Fibroblast of skin of left biceps (primary cell): Measurements from ENCODE around the gene IVNS1ABP.
"Not testable (repeated sequence)": the region's sequence is repeated elsewhere in the genome, so short reads cannot be mapped to it uniquely, and the experiment has no call there.

Experiments used
- DNase-seq, 2 experiments: peaks; one replicate each; pipeline ENCODE4 v3.0.0-alpha.2; 2013; ENCODE audit warnings: low read depth in 2 of 2

IVNS1ABP gene

DNA sequence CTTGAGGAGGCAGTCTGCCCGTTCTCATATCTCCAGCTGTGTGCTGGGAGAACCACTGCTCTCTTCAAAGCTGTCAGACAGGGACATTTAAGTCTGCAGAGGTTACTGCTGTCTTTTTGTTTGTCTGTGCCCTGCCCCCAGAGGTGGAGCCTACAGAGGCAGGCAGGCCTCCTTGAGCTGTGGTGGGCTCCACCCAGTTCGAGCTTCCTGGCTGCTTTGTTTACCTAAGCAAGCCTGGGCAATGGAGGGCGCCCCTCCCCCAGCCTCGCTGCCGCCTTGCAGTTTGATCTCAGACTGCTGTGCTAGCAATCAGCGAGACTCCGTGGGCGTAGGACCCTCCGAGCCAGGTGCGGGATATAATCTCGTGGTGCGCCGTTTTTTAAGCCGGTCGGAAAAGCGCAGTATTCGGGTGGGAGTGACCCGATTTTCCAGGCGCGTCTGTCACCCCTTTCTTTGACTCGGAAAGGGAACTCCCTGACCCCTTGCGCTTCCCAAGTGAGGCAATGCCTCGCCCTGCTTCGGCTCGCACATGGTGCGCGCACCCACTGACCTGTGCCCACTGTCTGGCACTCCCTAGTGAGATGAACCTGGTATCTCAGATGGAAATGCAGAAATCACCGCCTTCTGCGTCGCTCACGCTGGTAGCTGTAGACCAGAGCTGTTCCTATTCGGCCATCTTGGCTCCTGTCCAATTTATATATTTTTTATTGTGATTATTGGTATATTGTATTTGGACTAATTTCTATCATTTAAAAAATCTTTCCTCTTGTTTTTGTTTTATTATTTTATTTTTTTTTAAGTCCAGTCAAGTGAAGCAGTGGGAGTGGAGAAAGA, 59.7 kb downstream of the IVNS1ABP start:
- DNase-seq, result not testable (repeated sequence)

DNA sequence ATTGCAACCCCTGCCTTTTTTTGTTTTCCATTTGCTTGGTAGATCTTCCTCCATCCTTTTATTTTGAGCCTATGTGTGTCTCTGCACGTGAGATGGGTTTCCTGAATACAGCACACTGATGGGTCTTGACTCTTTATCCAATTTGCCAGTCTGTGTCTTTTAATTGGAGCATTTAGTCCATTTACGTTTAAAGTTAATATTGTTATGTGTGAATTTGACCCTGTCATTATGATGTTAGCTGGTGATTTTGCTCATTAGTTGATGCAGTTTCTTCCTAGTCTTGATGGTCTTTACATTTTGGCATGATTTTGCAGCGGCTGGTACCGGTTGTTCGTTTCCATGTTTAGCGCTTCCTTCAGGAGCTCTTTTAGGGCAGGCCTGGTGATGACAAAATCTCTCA, 61.4 kb downstream of the IVNS1ABP start:
- DNase-seq, result not testable (repeated sequence)

DNA sequence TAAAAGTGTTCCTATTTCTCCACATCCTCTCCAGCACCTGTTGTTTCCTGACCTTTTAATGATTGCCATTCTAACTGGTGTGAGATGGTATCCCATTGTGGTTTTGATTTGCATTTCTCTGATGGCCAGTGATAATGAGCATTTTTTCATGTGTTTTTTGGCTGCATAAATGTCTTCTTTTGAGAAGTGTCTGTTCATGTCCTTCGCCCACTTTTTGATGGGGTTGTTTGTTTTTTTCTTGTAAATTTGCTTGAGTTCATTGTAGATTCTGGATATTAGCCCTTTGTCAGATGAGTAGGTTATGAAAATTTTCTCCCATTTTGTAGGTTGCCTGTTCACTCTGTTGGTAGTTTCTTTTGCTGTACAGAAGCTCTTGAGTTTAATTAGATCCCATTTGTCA, 64.6 kb downstream of the IVNS1ABP start:
- DNase-seq, result not testable (repeated sequence)

DNA sequence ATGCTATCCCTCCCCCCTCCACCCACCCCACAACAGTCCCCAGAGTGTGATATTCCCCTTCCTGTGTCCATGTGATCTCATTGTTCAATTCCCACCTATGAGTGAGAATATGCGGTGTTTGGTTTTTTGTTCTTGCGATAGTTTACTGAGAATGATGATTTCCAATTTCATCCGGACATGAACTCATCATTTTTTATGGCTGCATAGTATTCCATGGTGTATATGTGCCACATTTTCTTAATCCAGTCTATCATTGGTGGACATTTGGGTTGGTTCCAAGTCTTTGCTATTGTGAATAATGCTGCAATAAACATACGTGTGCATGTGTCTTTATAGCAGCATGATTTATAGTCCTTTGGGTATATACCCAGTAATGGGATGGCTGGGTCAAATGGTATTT, 65.1 kb downstream of the IVNS1ABP start:
- not testable (repeated sequence) for DNase-seq

DNA sequence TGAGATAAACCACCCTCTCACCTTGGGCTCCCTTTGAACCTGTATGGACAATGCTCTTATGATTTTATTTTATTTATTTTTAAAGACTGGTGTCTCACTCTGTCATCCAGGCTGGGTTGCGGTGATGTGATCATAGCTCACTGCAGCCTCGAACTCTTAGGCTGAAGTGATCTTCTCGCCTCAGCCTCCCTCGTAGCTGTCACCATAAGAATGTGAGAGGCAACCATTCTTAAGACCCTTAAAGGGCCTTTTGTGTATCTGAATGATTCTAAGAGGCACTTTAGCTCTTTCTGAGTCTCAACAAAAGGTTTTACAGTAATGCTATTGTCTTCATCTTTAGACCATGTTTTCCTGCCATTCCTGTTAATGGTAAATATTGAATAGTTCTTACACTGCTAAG, 67.0 kb downstream of the IVNS1ABP start:
- DNase-seq, result no peak

DNA sequence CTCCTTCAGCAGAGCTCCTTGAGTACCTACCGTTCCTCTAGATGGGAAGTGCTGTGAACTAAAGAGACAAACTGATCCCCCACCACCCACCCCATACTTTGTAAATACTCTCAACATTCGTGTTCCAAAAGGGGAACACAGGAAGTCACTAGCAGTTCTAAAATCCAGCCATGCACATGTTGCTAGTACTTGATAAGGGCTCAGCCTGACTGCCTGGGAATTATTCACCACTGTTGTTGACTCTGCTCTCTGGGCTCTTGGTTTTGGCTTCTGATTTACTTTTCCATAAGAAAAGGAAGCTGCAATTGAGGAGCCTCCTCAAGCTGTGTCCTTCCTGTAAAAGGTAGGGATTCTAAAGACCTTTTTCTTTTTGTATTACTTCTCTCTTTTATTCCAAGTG, 67.5 kb downstream of the IVNS1ABP start:
- no peak for DNase-seq
